Activated T-helper 1 cell treated with anti-CD3 and anti-CD28 coated beads, Interleukin-12 subunit alpha, Interleukin-12 subunit beta, Interleukin-2, Interleukin-4 antibody, amounts not matched to agents 30 ng/mL and 10 ng/mL and 1 ng/mL, durations not matched to agents 14 hours and 24 hours and 36 hours (primary cell): Measurements from ENCODE around the gene BRWD1. TPM values are rescaled to one million over a fixed set of nuclear protein-coding genes. Genes with fewer than 3 reads are reported as not detected.
"Not testable (repeated sequence)": the region's sequence is repeated elsewhere in the genome, so short reads cannot be mapped to it uniquely, and the experiment has no call there.

Experiments
- DNase-seq: peaks from one replicate; pipeline ENCODE4 v3.0.0; 2021; ENCODE audit warnings: low spot score
- H3K27ac Mint-ChIP-seq: one replicate; pipeline ENCODE4 v1.8.0; 2021; ENCODE audit warnings: mild to moderate bottlenecking, mixed read lengths
- H3K27me3 Mint-ChIP-seq: one replicate; pipeline ENCODE4 v1.8.0; 2022; ENCODE audit warnings: mild to moderate bottlenecking, moderate library complexity, mixed read lengths; ENCODE audit not compliant: insufficient read depth
- H3K36me3 Mint-ChIP-seq: one replicate; pipeline ENCODE4 v1.8.0; 2021; ENCODE audit warnings: low read depth, mixed read lengths
- H3K4me1 Mint-ChIP-seq: one replicate; pipeline ENCODE4 v1.8.0; 2021; ENCODE audit warnings: low read depth, mixed read lengths
- H3K4me3 Mint-ChIP-seq: one replicate; pipeline ENCODE4 v1.8.0; 2021; ENCODE audit warnings: mild to moderate bottlenecking, moderate library complexity, mixed read lengths
- H3K9me3 Mint-ChIP-seq: one replicate; pipeline ENCODE4 v1.8.0; 2021; ENCODE audit warnings: mixed read lengths
- intact Hi-C: fragments of 100-400 bp; cut with micrococcal nuclease; formaldehyde crosslinking; loops from one replicate; pipeline ENCODE4 v1.15.1; 2024
- total RNA-seq: library from RNA; stranded (reverse); gene quantifications from 2 replicates; pipeline ENCODE4 v1.2.3, GENCODE V29; 2022

Gene BRWD1
- total RNA-seq, 1 donor from 2014 or later, result 34.7 TPM

- no peak overlapping the region for H3K27ac Mint-ChIP-seq
- no peaks in the 10 kb centered on the region for H3K27me3 Mint-ChIP-seq
- H3K9me3 Mint-ChIP-seq, result no peaks in the 10 kb centered on the region
- no peak for DNase-seq
- peaks cover 44% of the 10 kb centered on the region for H3K36me3 Mint-ChIP-seq
- no peak overlapping the region for H3K4me3 Mint-ChIP-seq
- intact Hi-C loops, result no loop called here
- peaks cover 15% of the 10 kb centered on the region for H3K4me1 Mint-ChIP-seq
These were observed 88.5 kb downstream of the BRWD1 start for GRCh38 chr21:39224930-39225329.

GRCh38 chr21:39221997-39222486 lies 91.4 kb downstream of the BRWD1 start:
- H3K27ac Mint-ChIP-seq, result no peak overlapping the region
- H3K4me1 Mint-ChIP-seq, result peaks cover 15% of the 10 kb centered on the region
- peaks cover 40% of the 10 kb centered on the region for H3K36me3 Mint-ChIP-seq

GRCh38 chr21:39221282-39221996 lies 92.0 kb downstream of the BRWD1 start:
- H3K4me3 Mint-ChIP-seq, result no peak overlapping the region
- intact Hi-C loops, result no loop called here
- H3K36me3 Mint-ChIP-seq, result peaks cover 36% of the 10 kb centered on the region
- no peaks in the 10 kb centered on the region for H3K9me3 Mint-ChIP-seq
- no peaks in the 10 kb centered on the region for H3K27me3 Mint-ChIP-seq
- DNase-seq, result no peak
- peaks cover 15% of the 10 kb centered on the region for H3K4me1 Mint-ChIP-seq
- no peak overlapping the region for H3K27ac Mint-ChIP-seq

More at GRCh38 chr21:39221997-39222486, 91.4 kb downstream of the BRWD1 start:
- Mint-ChIP-seq H3K9me3 (no peaks in the 10 kb centered on the region), H3K27me3 (no peaks in the 10 kb centered on the region), H3K4me3 (no peak overlapping the region)
- intact Hi-C loops, result no loop called here
- no peak for DNase-seq

- H3K4me3 Mint-ChIP-seq, DNase-seq, H3K27ac Mint-ChIP-seq, H3K9me3 Mint-ChIP-seq, intact Hi-C loops, H3K27me3 Mint-ChIP-seq: not testable (repeated sequence)
- peaks cover 32% of the 10 kb centered on the region for H3K36me3 Mint-ChIP-seq
- H3K4me1 Mint-ChIP-seq, result peaks cover 15% of the 10 kb centered on the region
These were observed 92.6 kb downstream of the BRWD1 start for GRCh38 chr21:39220875-39221274.

- intact Hi-C loops, result no loop called here
These were observed 93.3 kb downstream of the BRWD1 start for GRCh38 chr21:39220150-39220549.

GRCh38 chr21:39218082-39218409 lies 95.4 kb downstream of the BRWD1 start:
- H3K9me3 Mint-ChIP-seq, result no peaks in the 10 kb centered on the region
- intact Hi-C loops, result no loop called here
- peaks cover 20% of the 10 kb centered on the region for H3K36me3 Mint-ChIP-seq
- H3K4me3 Mint-ChIP-seq, result no peak overlapping the region
- no peak overlapping the region for H3K27ac Mint-ChIP-seq
- peaks cover 5% of the 10 kb centered on the region for H3K4me1 Mint-ChIP-seq
- H3K27me3 Mint-ChIP-seq, result no peaks in the 10 kb centered on the region
- DNase-seq, result no peak

More at GRCh38 chr21:39220150-39220549, 93.3 kb downstream of the BRWD1 start:
- Mint-ChIP-seq H3K4me3 (no peak overlapping the region), H3K27ac (no peak overlapping the region), H3K36me3 (peaks cover 29% of the 10 kb centered on the region), H3K4me1 (peaks cover 10% of the 10 kb centered on the region), H3K9me3 (no peaks in the 10 kb centered on the region), H3K27me3 (no peaks in the 10 kb centered on the region)
- no peak for DNase-seq

GRCh38 chr21:39217356-39218081 lies 95.9 kb downstream of the BRWD1 start:
- no peak overlapping the region for H3K27ac Mint-ChIP-seq
- H3K4me3 Mint-ChIP-seq, result no peak overlapping the region
- H3K9me3 Mint-ChIP-seq, result no peaks in the 10 kb centered on the region
- no peaks in the 10 kb centered on the region for H3K27me3 Mint-ChIP-seq
- H3K36me3 Mint-ChIP-seq, result peaks cover 19% of the 10 kb centered on the region
- no peak for DNase-seq
- intact Hi-C loops, result no loop called here
- peaks cover 5% of the 10 kb centered on the region for H3K4me1 Mint-ChIP-seq

- H3K36me3 Mint-ChIP-seq, result peaks cover 22% of the 10 kb centered on the region
- H3K9me3 Mint-ChIP-seq, result no peaks in the 10 kb centered on the region
- no peaks in the 10 kb centered on the region for H3K27me3 Mint-ChIP-seq
- H3K4me3 Mint-ChIP-seq, result no peak overlapping the region
- DNase-seq, result no peak
- intact Hi-C loops, result no loop called here
- peaks cover 5% of the 10 kb centered on the region for H3K4me1 Mint-ChIP-seq
- no peak overlapping the region for H3K27ac Mint-ChIP-seq
These were observed 97.1 kb downstream of the BRWD1 start for GRCh38 chr21:39216290-39216689.

GRCh38 chr21:39215078-39215477 lies 98.4 kb downstream of the BRWD1 start:
- intact Hi-C loops, result no loop called here
- H3K36me3 Mint-ChIP-seq, result peaks cover 30% of the 10 kb centered on the region
- no peaks in the 10 kb centered on the region for H3K9me3 Mint-ChIP-seq
- no peak for DNase-seq
- H3K27me3 Mint-ChIP-seq, result no peaks in the 10 kb centered on the region
- H3K4me1 Mint-ChIP-seq, result peaks cover under 1% of the 10 kb centered on the region
- no peak overlapping the region for H3K27ac Mint-ChIP-seq
- H3K4me3 Mint-ChIP-seq, result no peak overlapping the region

GRCh38 chr21:39209334-39209688 lies 104.1 kb downstream of the BRWD1 start:
- Mint-ChIP-seq H3K36me3 (peaks cover 38% of the 10 kb centered on the region), H3K4me1 (peaks cover 11% of the 10 kb centered on the region), H3K4me3 (no peak overlapping the region), H3K27ac (no peak overlapping the region), H3K9me3 (no peaks in the 10 kb centered on the region), H3K27me3 (no peaks in the 10 kb centered on the region)
- DNase-seq, result no peak
- intact Hi-C loops, result no loop called here

GRCh38 chr21:39208624-39209333 lies 104.7 kb downstream of the BRWD1 start:
- no peak for DNase-seq
- H3K27me3 Mint-ChIP-seq, result no peaks in the 10 kb centered on the region
- no peaks in the 10 kb centered on the region for H3K9me3 Mint-ChIP-seq
- peaks cover 39% of the 10 kb centered on the region for H3K36me3 Mint-ChIP-seq
- no peak overlapping the region for H3K4me3 Mint-ChIP-seq
- intact Hi-C loops, result no loop called here
- H3K4me1 Mint-ChIP-seq, result peaks cover 11% of the 10 kb centered on the region
- H3K27ac Mint-ChIP-seq, result peak overlapping the region; percentile 76

- no peak for DNase-seq
- H3K27ac Mint-ChIP-seq, result no peak overlapping the region
- peaks cover 28% of the 10 kb centered on the region for H3K36me3 Mint-ChIP-seq
- intact Hi-C loops, result no loop called here
- H3K27me3 Mint-ChIP-seq, result no peaks in the 10 kb centered on the region
- no peaks in the 10 kb centered on the region for H3K9me3 Mint-ChIP-seq
- no peak overlapping the region for H3K4me3 Mint-ChIP-seq
- peaks cover 5% of the 10 kb centered on the region for H3K4me1 Mint-ChIP-seq
These were observed 109.3 kb downstream of the BRWD1 start for GRCh38 chr21:39204134-39204533.

- DNase-seq, result no peak
- Mint-ChIP-seq H3K9me3 (no peaks in the 10 kb centered on the region), H3K4me1 (peaks cover 28% of the 10 kb centered on the region), H3K27ac (no peak overlapping the region), H3K36me3 (peaks cover 46% of the 10 kb centered on the region), H3K27me3 (no peaks in the 10 kb centered on the region), H3K4me3 (no peak overlapping the region)
- intact Hi-C loops, result loop anchor here (5.0 kb wide), 1 partner anchor 39 kb away; no protein-coding TSS in a partner anchor
These were observed 114.6 kb downstream of the BRWD1 start for GRCh38 chr21:39198800-39199199.
